LNCAP (cell line): ENCODE data around the gene RALGDS.

Experiments
- TF ChIP-seq, protein P1 (sequence below): fragments of 450-650 bp; IDR thresholded peaks from 2 replicates; pipeline ENCODE4 v1.5.1; 2017; ENCODE audit warnings: mild to moderate bottlenecking

Gene RALGDS

DNA sequence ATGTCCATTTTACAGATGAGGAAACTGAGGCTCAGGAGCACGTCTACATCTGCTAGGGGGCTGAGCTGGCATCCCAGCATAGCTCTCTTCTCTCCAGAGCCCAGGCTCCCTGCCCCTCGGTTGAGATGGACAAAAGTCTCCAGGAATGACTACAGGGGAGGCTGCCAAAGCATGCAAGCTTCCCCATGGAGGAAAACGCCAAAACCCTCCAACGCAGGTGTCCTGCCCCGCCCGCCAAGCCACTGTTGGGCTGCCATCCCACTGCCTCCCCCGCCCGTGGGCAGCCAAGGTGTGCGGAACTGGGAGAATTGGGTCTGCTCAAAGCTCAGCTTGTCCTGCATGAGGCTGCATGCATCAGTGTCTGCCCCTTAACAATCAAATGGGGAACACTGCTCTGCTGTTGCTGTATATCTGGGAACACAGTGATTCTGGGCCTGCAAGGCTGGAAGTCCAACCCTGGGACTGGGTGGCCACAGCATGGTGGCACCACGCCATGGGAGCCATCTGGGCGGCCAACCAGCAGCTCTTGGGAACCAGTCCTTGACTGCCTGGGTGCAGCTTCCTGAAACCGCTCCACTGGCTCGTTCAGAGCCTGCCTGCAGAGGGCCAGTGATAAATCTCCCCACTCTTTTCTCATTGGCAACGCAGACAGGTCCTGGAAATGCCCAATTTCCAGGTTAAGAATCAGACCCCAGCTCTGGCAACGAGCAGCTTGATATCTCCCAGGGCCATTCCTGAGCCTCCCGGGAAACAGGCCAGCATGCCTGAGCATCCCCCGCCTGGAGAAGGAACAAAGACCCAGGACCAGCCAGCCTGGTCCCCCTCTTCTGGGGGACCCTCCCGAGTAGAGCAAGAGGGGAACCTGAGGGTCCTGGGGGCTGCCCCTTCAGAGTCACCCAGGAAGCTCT, 3.5 kb downstream of the RALGDS start:
- TF ChIP-seq, protein P1, sequence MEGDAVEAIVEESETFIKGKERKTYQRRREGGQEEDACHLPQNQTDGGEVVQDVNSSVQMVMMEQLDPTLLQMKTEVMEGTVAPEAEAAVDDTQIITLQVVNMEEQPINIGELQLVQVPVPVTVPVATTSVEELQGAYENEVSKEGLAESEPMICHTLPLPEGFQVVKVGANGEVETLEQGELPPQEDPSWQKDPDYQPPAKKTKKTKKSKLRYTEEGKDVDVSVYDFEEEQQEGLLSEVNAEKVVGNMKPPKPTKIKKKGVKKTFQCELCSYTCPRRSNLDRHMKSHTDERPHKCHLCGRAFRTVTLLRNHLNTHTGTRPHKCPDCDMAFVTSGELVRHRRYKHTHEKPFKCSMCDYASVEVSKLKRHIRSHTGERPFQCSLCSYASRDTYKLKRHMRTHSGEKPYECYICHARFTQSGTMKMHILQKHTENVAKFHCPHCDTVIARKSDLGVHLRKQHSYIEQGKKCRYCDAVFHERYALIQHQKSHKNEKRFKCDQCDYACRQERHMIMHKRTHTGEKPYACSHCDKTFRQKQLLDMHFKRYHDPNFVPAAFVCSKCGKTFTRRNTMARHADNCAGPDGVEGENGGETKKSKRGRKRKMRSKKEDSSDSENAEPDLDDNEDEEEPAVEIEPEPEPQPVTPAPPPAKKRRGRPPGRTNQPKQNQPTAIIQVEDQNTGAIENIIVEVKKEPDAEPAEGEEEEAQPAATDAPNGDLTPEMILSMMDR = no peak; the same call in 1 of the 2 replicates

DNA sequence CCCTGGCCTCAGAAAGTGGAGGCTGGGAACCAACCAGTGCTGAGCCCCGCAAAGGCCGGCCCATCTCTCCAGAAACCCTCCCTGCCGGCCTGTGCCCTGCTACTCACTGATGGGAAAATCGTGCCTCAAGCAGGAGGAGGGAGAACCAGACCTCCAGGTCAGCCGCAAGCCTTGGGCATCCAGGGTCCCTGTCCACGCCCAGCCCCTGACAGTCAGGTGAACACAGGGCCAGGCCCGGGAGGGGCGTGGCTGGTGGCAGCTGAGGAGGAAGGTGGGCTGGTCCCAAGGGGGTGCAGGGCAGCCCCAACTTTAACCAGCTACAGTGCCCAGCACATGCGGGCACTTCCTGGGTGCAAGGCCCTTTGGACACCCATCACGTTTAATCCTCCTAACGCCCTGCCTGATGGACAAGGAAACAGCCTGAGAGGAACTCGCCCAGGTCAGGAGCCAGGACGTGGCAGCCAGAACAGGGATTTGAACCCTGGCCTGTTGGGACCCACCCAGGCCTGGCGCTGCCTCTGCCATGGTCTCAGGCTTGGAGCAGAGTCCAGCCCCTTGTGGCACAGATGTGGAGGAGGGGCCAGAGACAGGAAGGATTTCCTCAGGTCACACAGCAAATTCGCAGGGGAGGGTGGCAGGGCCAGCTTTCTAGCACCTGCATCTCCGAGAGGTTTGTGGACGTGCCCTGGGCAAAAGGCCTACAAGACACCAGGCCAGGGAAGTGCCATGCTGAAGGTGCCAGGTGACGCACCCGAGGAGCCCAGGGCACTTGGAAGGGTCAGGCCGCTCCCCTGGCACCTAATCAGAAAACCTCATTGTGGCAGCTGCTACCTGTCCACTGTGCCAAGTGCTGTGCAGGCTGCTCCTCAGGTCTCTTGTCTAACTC, 4.5 kb downstream of the RALGDS start:
- TF ChIP-seq, protein P1 = no peak

GRCh38 chr9:133115604-133116345, 5.3 kb downstream of the RALGDS start:
- TF ChIP-seq, protein P1 = no peak

DNA sequence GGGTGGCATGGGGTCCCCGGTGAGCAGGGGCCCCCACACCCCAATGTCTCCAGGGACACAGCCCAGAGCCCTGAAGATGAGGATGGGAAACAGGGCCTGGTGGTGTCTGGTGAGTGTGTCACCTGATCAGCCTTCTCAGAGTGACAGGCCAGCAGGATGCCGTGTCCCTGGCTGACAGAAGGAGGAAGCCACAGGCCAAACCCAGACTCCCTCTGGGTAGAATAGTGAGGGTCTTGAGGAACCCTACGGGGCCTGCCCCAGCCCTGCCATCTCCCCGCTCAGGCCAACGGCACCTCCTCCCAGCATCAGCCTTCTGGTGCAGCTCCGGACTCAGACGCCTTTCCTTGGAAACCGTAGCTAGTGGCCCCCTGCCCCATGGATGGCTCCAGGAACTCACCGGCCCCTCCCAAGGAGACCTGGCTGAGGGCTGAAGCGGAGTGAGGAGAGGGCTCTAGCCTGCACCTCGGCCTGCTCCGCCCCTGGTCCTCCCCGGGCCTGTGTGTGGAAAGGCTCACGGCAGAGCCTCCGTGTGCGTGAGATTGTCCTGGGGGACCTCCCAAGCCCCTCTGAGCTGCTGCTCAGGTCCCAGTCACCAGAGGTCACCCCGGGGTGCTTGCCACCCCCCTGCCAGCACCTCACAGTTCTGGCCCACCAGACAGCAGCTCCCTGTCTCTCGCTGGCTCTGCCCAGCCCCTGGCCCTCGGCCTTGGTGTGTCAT, 6.0 kb downstream of the RALGDS start:
- TF ChIP-seq, protein P1 = no peak

DNA sequence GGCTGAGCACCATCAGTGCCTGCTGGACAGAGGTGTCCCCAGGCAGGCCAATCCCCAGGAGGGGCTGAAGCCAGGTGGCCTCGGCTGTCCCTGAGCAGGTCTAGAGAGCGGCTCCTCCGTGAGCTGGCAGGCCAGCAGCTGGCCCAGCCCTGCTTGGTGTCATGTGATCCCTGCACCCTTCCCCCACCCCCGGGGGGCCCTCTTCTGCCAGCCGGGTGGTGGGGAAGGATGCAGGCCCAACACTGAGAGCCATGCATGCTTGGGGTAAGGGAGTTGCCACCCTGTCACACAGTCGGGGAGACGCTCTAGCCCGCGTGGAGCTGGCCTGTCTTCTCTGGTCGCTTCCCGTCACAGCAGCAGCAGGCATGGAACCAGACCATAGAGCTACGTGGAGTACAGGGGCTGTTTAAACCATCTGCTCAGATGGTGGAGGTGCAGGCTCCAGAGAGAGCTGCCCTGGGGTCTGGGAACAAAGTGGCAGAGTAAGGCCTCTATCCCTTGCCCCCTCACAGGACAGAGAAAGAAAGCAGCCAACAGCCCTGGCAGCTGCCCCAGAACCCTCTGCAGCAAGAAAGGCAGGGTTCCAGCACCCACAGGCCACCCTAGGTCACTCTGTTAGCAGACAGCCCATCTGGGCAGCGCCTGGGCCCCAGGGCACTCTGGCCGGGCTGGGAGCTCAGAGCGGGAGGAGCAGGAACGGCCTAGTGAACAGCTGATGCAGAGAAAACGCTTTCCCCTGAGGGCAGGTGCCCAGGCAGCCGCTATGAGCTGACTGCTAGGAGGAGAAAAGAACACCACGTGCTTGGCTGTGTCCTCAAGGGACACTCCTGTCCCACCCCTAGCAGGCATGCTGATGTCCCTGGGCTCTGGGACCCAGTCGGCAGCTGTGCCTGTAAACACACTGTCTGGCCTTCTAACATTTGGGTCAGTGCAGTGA, 6.8 kb downstream of the RALGDS start:
- TF ChIP-seq, protein P1 = no peak

GRCh38 chr9:133113163-133113948, 7.7 kb downstream of the RALGDS start:
- TF ChIP-seq, protein P1 = no peak
